GM23338 (cell line): ENCODE measurements around the gene TRPC4AP. TPM values are rescaled to one million over a fixed set of nuclear protein-coding genes. Genes with fewer than 3 reads are reported as not detected.

Experiments
- CREB1 ChIP-seq: fragments of 250-450 bp; sonication (Bioruptor Pico); IDR thresholded peaks from 2 replicates; pipeline ENCODE4 v1.5.0; 2020; ENCODE audit warnings: low read depth, mild to moderate bottlenecking, moderate library complexity
- CTCF ChIP-seq, 2 experiments: fragments of 200-600 bp in 1 of 2; sonication (generic) in 1 of 2; conservative IDR thresholded peaks; 2 replicates each; pipeline versions ENCODE4 v1.5.1 to v1.6.1; 2016 to 2017; ENCODE audit warnings: antibody characterized with exemption in 2 of 2, low read depth in 2 of 2, mild to moderate bottlenecking in 2 of 2, moderate library complexity in 1 of 2
- ETS1 ChIP-seq: IDR thresholded peaks from 2 replicates; pipeline ENCODE4 v1.6.1; 2016; ENCODE audit warnings: antibody characterized with exemption
- EZH2 ChIP-seq: fragments of 200-600 bp; sonication (generic); IDR thresholded peaks from one replicate; pipeline ENCODE4 v1.8.0; 2017; ENCODE audit warnings: antibody characterized with exemption, mild to moderate bottlenecking, low read depth; ENCODE audit not compliant: unreplicated experiment
- EZH2phosphoT487 ChIP-seq: fragments of 200-600 bp; sonication (generic); IDR thresholded peaks from one replicate; pipeline ENCODE4 v1.8.1; 2018; ENCODE audit warnings: antibody characterized with exemption; ENCODE audit not compliant: unreplicated experiment
- JUNB ChIP-seq: IDR thresholded peaks from one replicate; pipeline ENCODE4 v1.6.1; 2016; ENCODE audit warnings: antibody characterized with exemption; ENCODE audit not compliant: unreplicated experiment
- NANOG ChIP-seq: IDR thresholded peaks from 2 replicates; pipeline ENCODE4 v1.6.1; 2016; ENCODE audit warnings: antibody characterized with exemption, borderline replicate concordance
- REST ChIP-seq: IDR thresholded peaks from one replicate; pipeline ENCODE4 v1.6.1; 2018; ENCODE audit warnings: antibody characterized with exemption; ENCODE audit not compliant: unreplicated experiment
- STAT1 ChIP-seq: IDR thresholded peaks from one replicate; pipeline ENCODE4 v1.6.1; 2016; ENCODE audit warnings: antibody characterized with exemption; ENCODE audit not compliant: unreplicated experiment
- ZNF114 ChIP-seq: fragments of 250-450 bp; sonication (Bioruptor Pico); IDR thresholded peaks from 2 replicates; pipeline ENCODE4 v1.5.0; 2020; ENCODE audit warnings: mild to moderate bottlenecking, moderate library complexity
- ZNF331 ChIP-seq: fragments of 250-450 bp; sonication (Bioruptor Pico); IDR thresholded peaks from 2 replicates; pipeline ENCODE4 v1.5.0; 2020; ENCODE audit warnings: low read depth, mild to moderate bottlenecking, moderate library complexity
- ZNF462 ChIP-seq: fragments of 250-450 bp; sonication (Bioruptor Pico); IDR thresholded peaks from 2 replicates; pipeline ENCODE4 v1.5.0; 2020; ENCODE audit warnings: mild to moderate bottlenecking, moderate library complexity
- polyA plus RNA-seq: library from polyadenylated mRNA; unstranded; fragments of >200 nt; fragmentation: Nextera tagmentation; extraction: Ambion mirVana; gene quantifications from 2 replicates; pipeline ENCODE4 v1.2.1, GENCODE V29; 2016
- total RNA-seq: library from RNA; depleted of rRNA; stranded (reverse); fragments of >200 nt; shearing (Covaris generic); gene quantifications from 2 replicates; pipeline ENCODE4 v1.2.3, GENCODE V29; 2014

TRPC4AP gene
- total and polyA plus RNA-seq, 2 experiments from 2014 or later = 48.8 to 89.5 TPM

DNA sequence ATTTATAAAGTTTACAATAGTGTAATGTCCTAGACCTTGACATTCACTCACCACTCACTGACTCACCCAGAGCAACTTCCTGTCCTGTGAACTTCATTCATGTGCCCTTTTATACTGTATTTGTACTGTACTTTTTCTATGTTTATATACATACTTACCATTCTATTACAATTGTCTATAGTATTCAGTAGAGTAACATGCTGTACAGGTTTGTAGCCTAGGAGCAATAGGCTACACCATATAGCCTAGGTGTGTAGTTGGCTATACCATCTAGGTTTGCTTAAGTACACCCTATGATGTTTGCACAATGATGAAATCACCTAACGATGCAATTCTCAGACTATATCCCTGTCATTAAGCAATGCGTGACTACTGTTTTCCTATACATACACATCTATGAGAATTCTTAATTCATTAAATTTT, 37.1 kb upstream of the TRPC4AP start (continued):
- TF ChIP-seq ZNF462 (CRISPR knock-in tag) (no peak), CTCF (conservative IDR thresholded peaks at IDR 0.05; ENCODE audit: low read depth in 2 of 2) (no peak), CREB1 (CRISPR knock-in tag) (no peak), ZNF114 (CRISPR knock-in tag) (no peak), REST (no peak), EZH2phosphoT487 (no peak), JUNB (no peak), NANOG (no peak), ETS1 (no peak), STAT1 (no peak), ZNF331 (no peak), EZH2 (no peak)
